Measurements from ENCODE around the gene LRRC71. TPM values are rescaled to one million over a fixed set of nuclear protein-coding genes. Genes with fewer than 3 reads are reported as not detected.

The LRRC71 gene
- polyA plus RNA-seq, 1 of the 3 experiments (the other 2 are of a cell fraction), result 0.03 TPM

- H3K4me1 ChIP-seq (ENCODE audit: control insufficient read depth in 1 of 2, insufficient read depth in 2 of 2, low read depth in 1 of 2, low read length in 1 of 2), result peaks cover 3 to 8% of the 10 kb centered on the region in 2 experiments; a peak in 2 of 4 replicates
- no peaks in the 10 kb centered on the region for H3K36me3 ChIP-seq (replicated peaks in 1 of 2; ENCODE audit: control insufficient read depth in 1 of 2, insufficient read depth in 2 of 2, low read length in 1 of 2)
- no peaks in the 10 kb centered on the region for H3K9me2 ChIP-seq
- no peaks in the 10 kb centered on the region for H4K20me1 ChIP-seq (ENCODE audit: insufficient read depth)
- CTCF ChIA-PET, result interaction anchor here (0.7 to 22.1 kb wide), 9 partner anchors 8 to 185 kb away, joined by 3 to 455 read pairs (median 6); partner anchors contain the start of genes INSRR, NTRK1, PEAR1 and PRCC
- 90% methylated on average over 16 of the region's 16 CpGs for WGBS (ENCODE audit: low lambda C conversion rate)
- H3K4me2 ChIP-seq, result no peak overlapping the region
- no peak overlapping the region for H3K27ac ChIP-seq (ENCODE audit: low read depth in 2 of 2, low read length in 1 of 2)
- no peaks in the 10 kb centered on the region for H3K79me2 ChIP-seq (ENCODE audit: insufficient read depth)
- H3K27me3 ChIP-seq (ENCODE audit: insufficient read depth), result no peaks in the 10 kb centered on the region
- POLR2A ChIA-PET, result interaction anchor here (1.2 kb wide), 1 partner anchor 14 kb away, joined by 3 read pairs; the partner anchor contains the start of gene NTRK1
- no peaks in the 10 kb centered on the region for H3K9me3 ChIP-seq
- no peak overlapping the region for H3K4me3 ChIP-seq (ENCODE audit: low read depth in 2 of 2, low read length in 1 of 2)
- H2AFZ ChIP-seq (ENCODE audit: low read depth), result no peak overlapping the region
- DNase-seq, result no peak
- no peak overlapping the region for H3K9ac ChIP-seq
- H3F3A ChIP-seq (replicated peaks; ENCODE audit: insufficient read depth), result peaks cover 18% of the 10 kb centered on the region
- TF ChIP-seq SMC3 (IDR thresholded peaks at IDR 0.05; ENCODE audit: low read depth, low read length) (no peak), MXI1 (IDR thresholded peaks at IDR 0.05; ENCODE audit: low read depth, low read length) (no peak), ZBTB33 (IDR thresholded peaks at IDR 0.05; ENCODE audit: borderline replicate concordance, low read depth) (no peak), FOXM1 (IDR thresholded peaks at IDR 0.05; ENCODE audit: low read depth) (no peak), MEF2A (IDR thresholded peaks at IDR 0.05; ENCODE audit: borderline replicate concordance, low read depth) (no peak), FOSL2 (IDR thresholded peaks at IDR 0.05; ENCODE audit: borderline replicate concordance, low read depth) (no peak), CTCF (IDR thresholded peaks at IDR 0.05) (no peak), TAF1 (IDR thresholded peaks at IDR 0.05; ENCODE audit: borderline replicate concordance, low read depth, low read length) (no peak), POLR2AphosphoS5 (IDR thresholded peaks at IDR 0.05; ENCODE audit: low read depth, low read length) (no peak), GABPA (IDR thresholded peaks at IDR 0.05; ENCODE audit: low read depth) (no peak), CHD2 (IDR thresholded peaks at IDR 0.05; ENCODE audit: low read length, partially characterized antibody) (no peak), TCF12 (IDR thresholded peaks at IDR 0.05) (no peak), PBX3 (IDR thresholded peaks at IDR 0.05) (no peak), EP300 (IDR thresholded peaks at IDR 0.05; ENCODE audit: borderline replicate concordance in 1 of 2, low read depth in 1 of 2, low read length in 1 of 2) (no peak), FOXJ3 (CRISPR knock-in tag; IDR thresholded peaks at IDR 0.05) (no peak), ELF1 (IDR thresholded peaks at IDR 0.05) (no peak), JUND (IDR thresholded peaks at IDR 0.05) (no peak), RXRA (IDR thresholded peaks at IDR 0.05; ENCODE audit: borderline replicate concordance, low read depth) (no peak), TEAD4 (IDR thresholded peaks at IDR 0.05; ENCODE audit: borderline replicate concordance, insufficient read depth) (no peak)
Measured at GRCh38 chr1:156874572-156875340, 45.7 kb upstream of the LRRC71 start.
